Measurements from ENCODE around the gene TARDBP.
"Not testable (repeated sequence)": the region's sequence is repeated elsewhere in the genome, so short reads cannot be mapped to it uniquely, and the experiment has no call there.

TARDBP gene

DNA sequence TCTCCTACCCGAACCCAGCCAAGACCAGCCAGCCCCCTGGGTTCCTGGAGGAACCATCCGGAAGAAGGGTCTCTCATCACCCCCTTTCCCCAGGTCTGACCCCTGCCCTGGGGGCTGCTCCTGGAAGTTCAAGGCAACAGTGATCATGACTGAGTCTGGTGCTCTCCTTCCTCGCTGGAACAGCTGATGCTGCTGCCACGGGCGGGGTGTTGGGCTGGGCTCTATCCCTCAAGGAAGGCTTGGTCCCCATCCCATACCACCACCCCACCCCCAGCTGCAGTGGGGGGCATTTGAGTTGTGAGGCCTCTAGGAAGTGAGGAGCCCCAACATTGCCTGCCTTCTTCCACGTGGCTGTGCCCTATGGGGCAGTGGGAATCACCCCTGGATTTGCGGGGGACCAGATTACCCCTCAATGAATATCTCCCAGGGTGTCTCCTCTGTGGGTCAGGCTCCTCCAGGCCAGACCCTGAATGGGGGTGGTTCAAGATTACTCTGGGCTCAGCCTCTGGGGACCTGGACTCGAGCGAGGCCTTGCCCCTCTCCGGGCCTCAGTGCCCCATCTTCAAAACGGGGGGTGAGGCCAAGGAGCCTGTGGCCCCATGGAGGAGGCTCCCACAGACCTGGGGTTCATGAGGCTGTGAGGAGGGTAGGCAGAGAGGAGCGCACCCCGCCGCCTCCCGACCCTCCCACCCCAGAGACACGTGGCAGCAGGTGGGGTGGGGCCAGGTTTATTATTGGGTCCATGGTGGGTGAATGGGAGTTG, 31.8 kb downstream of the TARDBP start:
- DNase-seq, result no peak

- no peak for DNase-seq
Observed at GRCh38 chr1:11044849-11045427, 32.5 kb downstream of the TARDBP start.

DNA sequence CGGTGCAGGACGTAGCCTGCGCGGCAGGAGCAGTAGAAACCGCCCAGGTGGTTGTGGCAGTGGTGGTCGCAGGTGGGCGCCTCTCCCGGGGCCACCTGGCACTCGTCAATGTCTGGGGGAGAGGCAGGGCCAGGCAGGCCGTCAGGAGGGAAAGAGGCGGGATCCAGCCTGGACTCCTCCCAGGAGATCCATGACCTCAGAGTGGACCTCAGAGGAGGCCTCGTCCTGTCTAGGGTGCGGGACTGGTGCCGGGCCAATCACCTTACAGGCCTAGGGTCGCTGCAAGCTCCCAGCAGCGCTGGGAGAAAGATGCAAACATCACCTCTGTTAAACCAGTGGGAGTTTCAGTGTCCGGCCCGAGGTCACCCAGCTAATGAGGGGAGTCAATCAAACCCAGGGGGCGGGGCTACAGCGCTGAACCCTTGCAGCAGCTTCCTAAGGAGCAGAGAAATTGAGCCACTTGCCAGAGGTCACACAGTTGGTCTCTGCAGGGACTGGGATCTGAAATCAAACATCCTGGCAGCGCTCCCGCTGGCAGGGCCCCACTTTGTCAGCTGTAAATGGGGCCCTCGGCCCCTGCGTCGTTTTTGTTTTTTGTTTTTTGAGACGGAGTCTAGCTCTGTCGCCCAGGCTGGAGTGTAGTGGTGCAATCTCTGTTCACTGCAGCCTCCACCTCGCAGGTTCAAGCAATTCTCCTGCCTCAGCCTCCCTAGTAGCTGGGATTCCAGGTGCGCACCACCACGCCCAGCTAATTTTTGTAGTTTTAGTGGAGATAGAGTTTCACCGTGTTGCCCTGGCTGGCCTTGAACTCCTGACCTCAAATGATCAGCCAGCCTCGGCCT, 33.2 kb downstream of the TARDBP start:
- DNase-seq, result no peak

GRCh38 chr1:11046270-11046566, 33.8 kb downstream of the TARDBP start:
- no peak for DNase-seq

- DNase-seq, result no peak
Observed at GRCh38 chr1:11046625-11047365, 34.3 kb downstream of the TARDBP start, which contains the start of gene MASP2. MASP2 (minus strand) TSS chr1:11047239; CDS start chr1:11047207, 32 bp downstream.

- DNase-seq, result not testable (repeated sequence)
Observed at GRCh38 chr1:11051121-11051520, 38.7 kb downstream of the TARDBP start.

DNA sequence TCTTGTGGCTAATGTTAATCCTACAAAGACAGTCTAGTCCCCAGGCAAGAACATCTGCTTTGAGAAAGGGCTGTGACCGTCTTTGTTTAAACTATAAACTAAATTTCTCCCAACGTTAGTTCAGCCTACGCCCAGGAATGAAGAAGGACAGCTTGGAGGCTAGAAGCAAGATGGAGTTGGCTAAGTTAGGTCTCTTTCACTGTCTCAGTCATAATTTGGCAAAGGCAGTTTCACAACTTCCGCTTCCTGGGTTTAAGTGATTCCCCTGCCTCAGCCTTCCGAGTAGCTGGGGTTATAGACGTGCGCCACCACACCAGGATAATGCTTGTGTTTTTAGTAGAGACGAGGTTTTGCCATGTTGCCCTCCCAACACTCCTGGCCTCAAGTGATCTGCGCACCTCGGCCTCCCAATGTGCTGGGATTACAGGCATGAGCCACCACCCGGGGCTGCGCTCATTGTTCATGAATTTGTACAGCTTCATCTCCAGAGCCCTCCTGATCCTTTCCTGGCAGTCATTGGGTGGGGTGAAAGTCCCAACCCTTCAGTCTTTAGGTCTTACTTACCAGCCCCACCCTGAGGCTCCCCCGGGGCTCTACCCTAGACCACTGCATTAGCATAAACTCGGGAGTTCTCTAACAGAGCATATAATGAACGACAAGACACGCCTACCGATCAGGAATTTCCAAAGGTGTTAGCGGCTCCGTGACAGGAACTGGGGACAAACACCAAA, 39.5 kb downstream of the TARDBP start:
- DNase-seq, result no peak

DNA sequence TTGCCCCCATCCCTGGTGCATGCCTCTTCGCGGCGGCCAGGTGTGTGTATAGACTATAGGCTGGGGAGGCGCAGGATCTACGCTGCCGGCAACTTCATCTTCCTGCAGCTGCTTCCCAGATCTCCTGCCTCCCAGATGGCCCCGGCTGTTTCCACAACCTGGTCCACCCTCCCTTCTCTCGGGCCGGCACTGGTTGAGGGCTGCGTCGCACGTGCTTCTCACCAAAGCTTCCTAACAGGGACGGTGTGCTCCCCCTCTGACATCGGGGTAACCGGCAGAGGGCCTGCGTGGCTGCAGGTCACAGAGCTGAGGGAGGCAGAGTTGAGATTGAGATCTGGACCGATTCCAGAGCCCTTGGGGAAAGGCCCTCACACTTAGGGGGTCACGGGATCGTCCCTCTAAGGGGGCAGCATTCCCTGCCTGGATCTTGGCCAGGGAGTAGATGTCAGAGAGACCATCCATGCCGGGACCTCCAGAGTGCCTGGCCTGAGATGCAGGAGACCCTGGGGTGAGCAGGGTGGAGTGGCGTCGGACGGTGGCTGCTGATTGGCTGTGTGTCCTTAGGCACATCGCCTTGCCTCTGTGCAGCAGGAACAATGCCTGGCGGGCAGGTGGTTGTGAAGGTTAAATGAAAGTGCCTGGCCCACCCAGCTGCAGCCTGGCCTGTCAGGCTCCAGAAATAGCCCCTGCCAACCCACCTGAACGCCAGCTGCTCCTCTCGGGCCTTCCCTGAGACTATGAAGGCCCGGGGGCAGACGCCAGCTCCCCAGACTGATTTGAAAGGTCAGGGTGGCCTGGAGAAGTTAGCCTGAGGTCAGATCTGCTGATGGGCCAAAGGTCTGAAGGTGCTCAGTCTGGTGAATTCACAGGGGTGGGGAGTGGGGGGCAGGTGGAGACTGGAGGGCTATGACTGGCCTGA, 40.6 kb downstream of the TARDBP start:
- no peak for DNase-seq

DNA sequence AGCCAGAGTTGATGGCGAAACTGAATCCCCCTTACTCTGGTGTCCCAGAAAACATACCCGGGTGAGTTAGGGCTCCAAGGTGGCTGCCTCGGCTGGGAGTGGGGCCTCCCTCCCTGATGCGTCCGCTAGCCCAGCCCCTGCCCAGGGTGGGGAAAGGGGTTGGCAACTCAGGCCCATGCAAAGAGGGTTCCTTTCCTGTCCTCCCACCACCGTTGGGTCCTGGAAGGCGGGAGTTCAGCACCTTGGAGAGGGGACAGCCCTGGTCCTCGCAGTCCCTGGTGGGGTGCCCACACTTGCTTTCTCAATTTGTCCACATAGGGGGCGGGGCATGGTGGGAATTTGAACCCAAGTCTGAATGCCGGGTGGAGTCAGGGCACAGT, 41.3 kb downstream of the TARDBP start:
- no peak for DNase-seq

DNA sequence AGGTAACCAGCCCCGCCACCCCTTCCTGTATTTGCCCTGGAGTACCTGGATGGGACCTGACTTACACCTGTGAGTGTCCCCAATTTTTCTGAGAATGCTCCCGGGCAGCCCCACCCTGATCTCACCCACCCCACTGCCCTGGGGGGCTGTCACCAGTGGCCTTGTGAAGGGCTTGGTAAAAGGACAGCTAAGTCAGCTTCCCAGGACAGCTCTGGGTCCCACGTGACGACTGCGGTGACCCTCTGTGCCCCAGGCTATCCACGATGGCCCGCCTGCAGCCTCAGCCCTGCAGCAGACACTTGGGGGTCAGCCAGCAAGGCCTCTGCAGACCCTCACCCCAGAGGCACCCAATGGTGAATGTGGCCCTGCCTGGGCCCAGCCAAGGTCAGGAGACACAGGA, 41.7 kb downstream of the TARDBP start:
- DNase-seq, result no peak

GRCh38 chr1:11054666-11055065, 42.2 kb downstream of the TARDBP start:
- DNase-seq, result no peak

DNA sequence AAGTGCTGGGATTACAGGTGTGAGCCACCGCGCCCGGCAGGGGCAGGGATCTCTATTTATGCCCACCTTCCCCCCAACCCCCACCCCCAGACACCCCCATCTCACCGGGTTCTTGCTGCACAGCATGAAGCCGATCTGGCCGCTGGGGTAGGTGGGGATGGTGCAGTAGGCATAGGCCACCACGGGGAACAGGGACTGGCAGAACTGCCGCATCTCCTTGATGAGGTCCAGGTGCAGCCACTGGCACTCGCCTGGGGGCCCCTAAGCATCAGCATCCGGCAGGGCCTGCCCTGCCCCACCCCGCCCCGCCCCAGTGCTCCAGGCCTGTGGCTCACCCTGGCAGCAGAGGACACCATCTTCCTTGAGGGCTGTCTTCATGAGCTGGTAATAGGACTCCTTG, 43.2 kb downstream of the TARDBP start:
- DNase-seq, result no peak

DNA sequence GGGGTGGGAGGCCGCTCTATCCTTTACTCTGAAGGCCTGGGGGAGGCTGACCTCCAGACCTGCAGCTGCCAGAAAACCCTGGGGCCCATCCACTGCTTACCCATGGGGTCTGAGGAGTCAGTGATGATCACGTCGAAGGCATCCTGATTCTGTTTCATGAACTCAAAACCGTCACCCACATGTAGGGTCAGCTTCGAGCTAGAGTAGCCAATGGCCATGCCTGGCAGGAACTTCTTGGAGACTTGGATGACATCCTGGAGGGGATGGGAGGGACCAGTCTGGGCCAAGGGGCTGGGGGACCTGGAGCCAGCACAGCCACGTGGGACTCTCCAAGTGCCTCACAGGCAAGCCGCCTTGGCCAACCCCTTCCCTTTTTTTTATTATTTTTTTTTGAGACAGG, 44.0 kb downstream of the TARDBP start:
- DNase-seq, result no peak

DNA sequence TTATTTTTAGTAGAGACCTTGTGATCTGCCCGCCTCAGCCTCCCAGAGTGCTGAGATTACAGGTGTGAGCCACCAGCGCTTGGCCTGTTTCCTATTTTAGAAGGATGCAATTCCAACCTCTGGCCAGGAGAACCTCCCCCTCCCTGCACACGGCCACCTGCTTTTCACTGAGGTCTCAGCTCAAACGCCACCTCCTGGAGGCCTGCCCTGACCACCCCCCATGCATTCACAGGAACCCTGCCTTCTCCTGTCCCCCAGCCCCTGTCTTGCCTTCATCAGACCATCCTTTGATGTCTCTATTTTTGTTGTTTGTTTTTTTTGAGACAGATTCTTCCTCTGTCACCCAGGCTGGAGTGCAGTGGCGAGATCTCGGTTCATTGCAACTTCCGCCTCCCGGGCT, 45.0 kb downstream of the TARDBP start:
- no peak for DNase-seq

DNA sequence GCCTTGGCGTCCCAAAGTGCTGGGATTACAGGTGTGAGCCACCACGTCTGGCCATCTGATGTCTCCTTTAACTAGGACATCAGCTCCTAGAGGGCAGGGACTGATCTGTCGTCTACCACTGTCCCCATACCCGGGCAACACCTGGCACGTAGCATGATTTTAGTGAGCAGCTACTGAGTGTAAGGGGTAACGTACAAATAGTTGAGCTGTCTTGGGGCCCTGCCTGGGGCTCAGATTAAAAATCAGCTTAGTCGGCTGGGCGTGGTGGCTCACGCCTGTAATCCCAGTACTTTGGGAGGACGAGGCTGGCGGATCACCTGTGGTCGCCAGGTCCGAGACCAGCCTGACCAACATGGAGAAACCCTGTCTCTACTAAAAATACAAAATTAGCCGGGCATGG, 45.6 kb downstream of the TARDBP start:
- no peak for DNase-seq

DNA sequence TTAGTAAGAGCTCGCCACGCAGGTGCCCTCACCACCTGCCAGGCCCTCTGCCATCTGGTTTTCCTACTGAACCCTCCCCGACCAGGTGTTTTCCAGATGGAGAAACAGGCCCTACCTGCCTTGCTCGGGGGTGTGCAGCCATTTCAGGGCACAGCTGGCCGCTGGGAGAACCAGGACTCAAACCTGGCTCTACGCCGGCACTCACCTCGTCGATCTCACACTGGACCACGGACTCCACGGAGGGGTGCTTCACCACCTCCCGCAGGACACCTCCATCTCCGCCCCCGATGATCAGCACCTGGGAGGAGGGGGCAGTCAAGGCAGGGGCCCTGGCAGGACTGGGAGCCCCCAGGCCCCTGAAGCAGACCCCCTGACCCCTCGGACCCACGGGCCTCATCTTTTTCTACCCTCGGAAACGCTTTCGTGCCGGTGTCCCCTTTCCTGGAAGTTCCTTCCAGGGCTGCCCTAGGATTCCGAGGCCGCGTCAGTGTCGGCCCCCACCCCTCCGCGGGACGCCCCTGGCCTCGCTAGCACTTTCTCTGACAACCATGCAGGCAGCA, 46.2 kb downstream of the TARDBP start:
- no peak for DNase-seq

DNA sequence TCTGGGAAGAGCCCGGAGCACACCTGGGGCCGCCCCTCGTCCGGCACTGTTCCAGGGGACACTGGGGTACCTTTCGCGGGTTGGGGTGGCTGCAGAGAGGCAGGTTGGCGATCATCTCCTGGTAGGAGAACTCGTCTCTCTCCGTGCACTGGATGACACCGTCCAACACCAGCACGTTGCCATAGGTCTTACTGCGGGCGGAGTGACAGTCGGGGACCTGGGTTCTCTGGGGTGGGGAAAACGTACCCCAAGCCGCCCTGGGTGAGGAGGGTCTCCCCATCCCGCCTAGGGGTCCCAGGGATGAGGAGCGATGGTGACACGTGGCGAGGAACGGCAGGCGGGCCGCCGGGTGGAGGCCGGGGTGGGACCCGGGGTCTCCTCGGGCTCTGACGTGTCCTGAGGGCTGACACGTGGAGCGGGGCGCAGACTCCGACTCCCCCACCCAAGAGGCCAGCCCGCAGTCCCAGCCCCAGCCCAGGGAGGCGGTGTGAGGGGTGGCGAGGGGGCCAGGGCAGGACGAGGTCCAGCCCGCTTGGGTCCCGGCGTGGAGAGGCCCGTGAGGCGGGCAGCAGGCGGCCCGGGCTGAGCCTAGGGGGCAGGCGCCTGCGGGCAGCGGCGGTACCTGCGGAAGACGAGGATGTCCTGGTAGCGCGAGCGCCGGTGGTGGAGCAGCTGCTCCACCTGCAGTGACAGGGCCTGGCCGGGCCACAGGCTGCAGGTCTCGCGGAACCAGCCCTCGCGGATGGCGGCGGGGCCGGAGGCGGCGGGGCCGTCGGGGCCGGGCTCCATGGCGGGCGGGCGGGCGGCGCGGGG, 46.9 kb downstream of the TARDBP start:
- DNase-seq, result no peak

DNA sequence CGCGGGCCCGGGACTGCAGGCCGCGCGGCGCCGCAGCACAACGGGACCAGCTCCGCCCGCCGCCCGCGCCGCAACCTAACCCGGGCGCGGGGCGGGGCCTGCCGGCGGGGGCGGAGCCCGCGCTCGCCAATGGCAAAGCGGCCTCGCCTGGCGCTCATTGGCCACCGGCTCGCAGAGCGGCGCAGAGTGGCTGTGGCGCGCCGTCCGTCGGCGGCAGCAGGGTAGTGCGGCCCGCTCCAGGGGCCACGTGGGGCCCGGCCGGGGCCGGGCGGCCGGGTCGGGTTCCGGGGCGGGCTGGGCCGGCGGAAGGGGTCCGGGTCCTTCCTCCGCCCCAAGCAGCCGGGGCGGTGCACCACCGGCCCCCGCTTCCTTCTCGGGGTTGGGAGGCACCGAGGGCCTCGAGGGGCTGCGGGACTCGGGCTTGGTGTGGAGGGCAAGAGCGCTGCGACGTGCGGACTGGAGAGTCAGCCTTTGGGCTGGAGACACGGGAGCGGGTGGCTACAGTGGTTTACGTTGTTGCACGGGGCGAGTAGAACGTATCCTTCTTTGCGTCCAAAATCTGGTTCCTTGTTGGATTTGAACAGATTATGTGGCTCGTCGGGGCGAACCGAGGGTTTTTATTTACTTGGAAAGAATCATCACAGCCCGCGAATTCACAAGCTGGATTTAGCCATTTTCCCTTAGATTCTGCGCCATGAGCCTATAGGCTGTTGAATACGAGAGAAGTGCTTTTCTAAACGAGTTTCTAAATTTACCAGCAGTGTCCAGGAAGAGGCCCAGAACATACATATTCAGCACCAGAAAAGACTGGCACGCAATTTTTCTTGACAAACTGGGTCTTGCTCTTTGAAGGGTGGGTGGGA, 47.7 kb downstream of the TARDBP start, which contains the start of gene SRM:
Gene SRM, minus strand, starts transcription at position 51 of the 863 bp plus-strand sequence. CDS start 75 bp downstream, outside the sequence.
- peak; percentile 70 to 90 (median 76) for DNase-seq

All from activated naive CD4-positive, alpha-beta T cell (primary cell).